HG03280 (cell line): ENCODE data around the gene PUM1.
A peak's percentile ranks its signal among the peaks of the same experiment; 100 is the strongest.

Experiments used
- ATAC-seq: cut with Tn5 transposase; IDR thresholded peaks from one replicate; pipeline ENCODE4 v1.9.1; 2021; ENCODE audit warnings: mild to moderate bottlenecking, moderate library complexity; ENCODE audit not compliant: unreplicated experiment

PUM1 gene

DNA sequence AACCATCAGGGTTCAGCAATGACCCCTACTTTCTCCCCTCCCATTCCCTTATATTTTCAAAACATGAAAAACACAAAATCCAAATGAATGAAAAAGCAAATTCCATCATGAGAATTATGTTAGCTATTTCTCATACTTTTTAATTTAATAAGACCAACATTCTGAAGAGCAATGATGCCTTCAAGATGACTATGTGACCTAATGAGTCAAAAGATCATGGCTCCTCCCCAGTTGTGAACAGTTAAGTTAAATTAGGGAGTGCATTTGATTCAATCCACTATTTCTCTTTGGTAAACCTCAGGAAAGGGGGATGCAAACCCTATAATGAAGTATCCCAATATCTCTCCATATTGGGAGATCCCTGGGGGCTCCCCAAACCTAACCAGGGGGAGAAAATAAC lies 36.5 kb downstream of the PUM1 start:
- ATAC-seq: no peak

- ATAC-seq: no peak
Observed at GRCh38 chr1:31027693-31028526, 37.6 kb downstream of the PUM1 start.

DNA sequence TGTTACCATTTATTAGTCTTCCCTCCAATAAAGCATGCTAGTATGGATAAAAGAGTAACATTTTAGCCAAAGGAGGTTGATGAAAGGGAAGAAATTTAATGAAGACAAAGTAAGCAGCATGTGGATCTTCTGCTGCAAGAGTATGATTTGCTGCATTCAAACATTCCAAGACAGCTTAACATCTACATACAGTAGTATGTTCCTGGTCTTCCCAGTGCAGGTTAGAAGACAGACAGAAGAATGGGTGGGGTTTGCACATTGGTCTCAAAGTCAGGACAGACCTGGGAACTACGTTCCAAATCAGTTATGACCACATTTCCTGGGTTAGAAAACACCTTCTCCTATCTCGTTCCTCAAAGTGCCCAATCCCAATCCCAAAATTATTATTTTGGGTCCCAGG lies 43.3 kb downstream of the PUM1 start:
- no peak for ATAC-seq

GRCh38 chr1:31020007-31020790 lies 45.3 kb downstream of the PUM1 start:
- no peak for ATAC-seq

DNA sequence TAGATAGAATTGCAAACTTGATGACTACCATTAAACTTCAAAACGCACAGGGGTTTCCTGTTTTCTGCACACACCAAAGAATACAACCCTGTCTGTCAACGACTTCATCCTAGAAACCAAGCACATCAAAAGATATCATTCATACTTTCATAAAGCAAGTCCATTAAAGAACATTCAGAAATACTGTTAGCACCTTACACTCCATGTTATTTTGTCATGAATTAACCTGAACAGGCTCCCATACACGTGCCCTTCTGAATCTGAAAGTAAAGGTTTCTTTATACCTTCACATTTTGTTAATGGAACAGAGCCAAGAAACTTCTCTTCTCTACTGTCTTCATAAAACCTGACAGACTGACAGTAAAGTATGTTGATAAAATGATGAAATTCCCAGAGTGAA lies 46.1 kb downstream of the PUM1 start:
- ATAC-seq: no peak

DNA sequence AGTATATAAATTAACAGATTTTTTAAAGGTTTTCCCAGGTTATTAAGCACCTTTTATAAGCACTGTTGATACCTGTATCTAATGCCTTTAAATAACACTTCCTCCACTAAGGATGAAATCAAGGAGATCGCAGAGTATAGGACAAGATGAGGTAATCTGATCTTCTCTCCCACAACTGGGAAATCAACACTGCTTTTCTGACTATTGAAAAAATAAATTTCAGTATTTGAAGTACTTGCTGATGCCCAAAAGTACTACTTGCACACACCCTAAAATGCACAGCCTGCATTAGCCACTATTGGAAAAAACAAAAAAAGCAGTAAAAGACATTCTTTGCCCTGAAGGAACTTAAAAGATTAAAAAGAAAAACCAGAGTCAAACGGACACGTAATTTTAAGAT lies 48.6 kb downstream of the PUM1 start:
- ATAC-seq: no peak

GRCh38 chr1:31013187-31013864 lies 52.2 kb downstream of the PUM1 start:
- peak; percentile 64 for ATAC-seq

- no peak for ATAC-seq
Observed at GRCh38 chr1:31012210-31012924, 53.1 kb downstream of the PUM1 start.

DNA sequence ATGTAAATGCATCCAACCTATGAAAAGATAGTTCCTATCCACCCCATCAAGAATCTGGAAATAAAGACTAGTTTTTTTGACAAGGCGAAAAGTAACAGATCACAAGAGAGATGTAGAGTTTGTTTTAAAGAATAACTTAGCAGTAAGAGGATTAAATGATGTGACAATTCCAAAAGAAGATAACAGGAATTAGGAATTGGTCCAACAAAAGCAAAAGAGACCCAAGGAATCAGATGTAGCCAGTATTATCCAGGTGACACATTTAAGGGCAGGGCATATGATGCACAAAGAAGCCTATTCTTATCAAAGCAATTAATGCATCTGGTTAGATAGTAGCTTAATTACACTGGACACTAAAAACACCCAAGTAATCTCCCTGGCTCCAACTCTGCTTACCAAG lies 53.8 kb downstream of the PUM1 start:
- no peak for ATAC-seq

GRCh38 chr1:31010086-31010989 lies 55.2 kb downstream of the PUM1 start:
- ATAC-seq: peak; percentile 61

DNA sequence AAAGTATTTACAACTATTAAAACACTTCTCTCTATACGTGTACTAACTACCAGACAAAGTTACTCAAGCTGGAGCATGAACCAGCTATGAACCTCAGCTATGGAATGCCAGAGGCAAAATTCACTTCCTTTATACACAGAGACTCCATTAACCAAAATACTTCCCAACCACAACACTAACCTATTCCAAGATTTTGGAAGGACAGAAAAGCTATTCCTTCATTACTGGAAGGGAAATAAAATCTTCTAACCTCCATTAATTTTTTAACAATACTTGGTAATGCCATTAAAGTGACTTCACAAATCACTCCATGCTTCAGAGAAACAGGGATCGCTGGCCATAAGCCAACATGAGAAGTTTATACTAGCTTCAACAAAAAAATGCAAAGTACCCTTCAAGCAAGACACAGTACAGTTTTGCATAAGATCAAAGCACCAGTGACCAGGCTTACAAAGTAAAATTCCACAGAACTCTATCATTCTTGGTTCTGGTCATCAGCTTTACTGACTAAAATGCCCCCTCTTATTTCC lies 58.0 kb downstream of the PUM1 start:
- no peak for ATAC-seq

GRCh38 chr1:31006747-31007146 lies 58.8 kb downstream of the PUM1 start:
- ATAC-seq: no peak

- ATAC-seq: no peak
Observed at GRCh38 chr1:31005617-31006166, 59.8 kb downstream of the PUM1 start.

DNA sequence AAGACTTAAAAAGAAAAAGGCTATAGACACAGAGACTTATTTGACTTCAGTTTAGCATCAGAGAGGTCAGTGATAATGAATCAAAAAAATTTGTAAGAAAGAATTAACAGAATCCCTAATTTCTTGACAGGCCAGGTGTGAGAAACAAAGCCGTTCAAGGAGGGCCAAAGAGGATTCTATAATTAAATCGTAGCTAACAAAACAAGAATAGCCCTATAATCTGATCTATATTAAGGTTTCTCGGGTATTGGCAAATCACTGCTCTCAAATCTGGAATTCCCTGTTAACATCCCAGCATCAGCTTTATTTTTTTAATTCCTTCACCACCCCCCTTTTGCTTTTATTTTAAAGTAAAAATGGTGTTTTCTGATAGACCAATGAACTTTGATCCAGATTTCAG lies 60.3 kb downstream of the PUM1 start:
- ATAC-seq: no peak

GRCh38 chr1:31004231-31004621 lies 61.3 kb downstream of the PUM1 start:
- ATAC-seq: no peak

DNA sequence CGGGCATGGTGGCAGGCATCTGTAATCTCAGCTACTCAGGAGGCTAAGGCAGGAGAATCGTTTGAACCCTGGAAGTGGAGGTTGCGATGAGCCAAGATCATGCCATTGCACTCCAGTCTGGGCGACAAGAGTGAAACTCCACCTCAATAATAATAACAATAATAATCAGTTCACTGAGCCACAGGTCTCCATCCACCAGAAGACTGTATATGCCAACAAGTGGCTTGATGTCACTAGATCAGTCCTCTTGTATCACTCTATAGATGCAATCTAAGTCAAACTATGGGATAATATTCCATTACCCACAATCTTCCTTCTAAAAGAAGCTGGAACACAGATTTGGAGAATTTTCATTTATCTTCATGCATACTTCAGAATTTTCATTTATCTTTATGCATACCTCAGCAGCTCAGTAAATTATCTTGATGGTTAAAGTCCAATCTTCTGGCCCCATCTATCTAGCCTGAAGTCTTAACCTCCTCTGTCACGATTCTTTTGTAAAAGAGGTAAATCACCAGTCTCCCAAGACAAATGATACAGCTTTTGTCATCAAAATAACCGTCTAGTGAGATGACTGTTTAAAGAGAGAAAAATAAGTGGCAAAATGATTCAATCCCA lies 61.8 kb downstream of the PUM1 start:
- no peak for ATAC-seq

GRCh38 chr1:31000301-31000700 lies 65.2 kb downstream of the PUM1 start:
- no peak for ATAC-seq

- ATAC-seq: no peak
Observed at GRCh38 chr1:30998887-30999286, 66.6 kb downstream of the PUM1 start.

DNA sequence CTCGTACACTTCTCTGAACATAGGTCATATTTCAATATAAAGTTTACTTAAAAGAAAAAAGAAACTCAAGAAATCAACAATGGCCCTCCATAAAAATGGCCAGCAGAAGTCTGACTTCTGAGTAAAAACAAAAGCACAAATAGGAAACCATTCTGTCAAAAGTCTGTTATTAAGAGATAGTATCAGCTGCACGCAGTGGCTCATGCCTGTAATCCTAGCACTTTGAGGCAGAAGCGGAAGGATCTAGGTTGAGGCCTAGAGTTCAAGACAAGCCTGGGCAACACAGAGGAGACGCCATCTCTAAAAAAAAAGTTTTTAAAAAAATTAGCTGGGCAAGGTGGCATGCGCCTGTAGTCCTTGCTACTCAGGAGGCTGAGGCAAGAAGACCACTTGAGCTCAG lies 67.3 kb downstream of the PUM1 start:
- ATAC-seq: no peak
